Transverse colon (tissue), 4 donors: ENCODE data around the gene ARRDC2. TPM values are rescaled to one million over a fixed set of nuclear protein-coding genes. Genes with fewer than 3 reads are reported as not detected.

Source experiments
- DNase-seq: peaks from one replicate; pipeline ENCODE4 v3.0.0-alpha.2; 2019
- H3K27ac ChIP-seq, 4 donors: fragments of 200-600 bp; sonication (generic); 2 replicates each; pipeline ENCODE4 v1.5.1; 2016 to 2018; ENCODE audit warnings: inconsistent platforms in 4 of 4
- H3K27me3 ChIP-seq: fragments of 200-600 bp; sonication (generic); 2 replicates; pipeline ENCODE4 v1.5.1; 2017; ENCODE audit warnings: inconsistent platforms
- H3K36me3 ChIP-seq, 4 donors: fragments of 200-600 bp; sonication (generic); 2 replicates each; pipeline ENCODE4 v1.5.1; 2017 to 2019; ENCODE audit warnings: inconsistent platforms in 4 of 4
- H3K4me1 ChIP-seq, 4 donors: fragments of 200-600 bp; sonication (generic); 2 replicates each; pipeline ENCODE4 v1.5.1; 2017 to 2020; ENCODE audit warnings: inconsistent platforms in 4 of 4
- H3K4me3 ChIP-seq, 4 donors: fragments of 200-600 bp; sonication (generic); 1 replicate in 1 of 4; 2 replicates in 3 of 4; pipeline versions ENCODE4 v1.5.1 to v1.6.1; 2017 to 2019; ENCODE audit warnings: inconsistent platforms in 4 of 4
- H3K9me3 ChIP-seq, 2 donors: fragments of 200-600 bp; sonication (generic); 2 replicates each; pipeline ENCODE4 v1.5.1; 2017 to 2019; ENCODE audit warnings: inconsistent platforms in 2 of 2
- CTCF ChIP-seq, 5 experiments: fragments of 200-600 bp in 3 of 5; fragments of 450-650 bp in 2 of 5; sonication (generic) in 3 of 5; IDR thresholded peaks; 1 replicate in 2 of 5; 2 replicates in 3 of 5; pipeline ENCODE4 v1.5.1; 2016 to 2017; ENCODE audit warnings: antibody characterized with exemption in 5 of 5, inconsistent platforms in 3 of 5, mild to moderate bottlenecking in 2 of 5, moderate library complexity in 1 of 5
- EP300 ChIP-seq: sonication (generic); formaldehyde crosslinking; IDR thresholded peaks from one replicate; pipeline ENCODE4 v1.6.1; 2017; ENCODE audit warnings: antibody characterized with exemption, low read depth
- POLR2A ChIP-seq: fragments of 450-650 bp; IDR thresholded peaks from one replicate; pipeline ENCODE4 v1.6.1; 2016; ENCODE audit warnings: antibody characterized with exemption, mild to moderate bottlenecking, moderate library complexity
- POLR2AphosphoS5 ChIP-seq, 3 donors: sonication (generic); formaldehyde crosslinking; IDR thresholded peaks; one replicate each; pipeline ENCODE4 v1.6.1; 2016; ENCODE audit warnings: antibody characterized with exemption in 3 of 3
- WGBS, 2 donors: methylation state at CpG; one replicate each; pipeline ENCODE4 v1.1.5; 2018; ENCODE audit warnings: low coverage in 1 of 2; 5-methylcytosine and 5-hydroxymethylcytosine counted together
- in situ Hi-C, 4 donors: fragments of 200-750 bp; cut with MboI; loops; one replicate each; pipeline versions ENCODE4 v1.15.0 to v1.15.1; 2017; ENCODE audit warnings: low sequenced_read_pairs in 3 of 4, low pct_ligation_motif_present in 1 of 4, low pct_unique_long_range_greater_than_20kb in 1 of 4
- intact Hi-C: fragments of 100-400 bp; cut with DNase I; formaldehyde crosslinking; loops from one replicate; pipeline ENCODE4 v1.15.1; 2023; ENCODE audit warnings: low total_unique reads
- total RNA-seq, 4 donors: library from RNA; depleted of rRNA; stranded (reverse); fragments of >200 nt; gene quantifications; one replicate each; pipeline ENCODE4 v1.1.0, GENCODE V29; 2016

The ARRDC2 gene
- total RNA-seq, 4 donors from 2014 or later = 28.9 to 69.6 (median 42.7) TPM

GRCh38 chr19:17966550-17967256 lies 41.3 kb upstream of the ARRDC2 start, which contains the start of gene KCNN1:
TSS of gene KCNN1 (plus strand) at chr19:17967107. CDS start at chr19:17973889, 6,782 bp downstream.
- intact Hi-C loops = no loop called here
- DNase-seq = no peak

GRCh38 chr19:17967257-17968051 lies 40.5 kb upstream of the ARRDC2 start:
- no peak for DNase-seq
- TF ChIP-seq EP300 (no peak), POLR2AphosphoS5 (IDR thresholded peaks at IDR 0.05) (no peak), CTCF (IDR thresholded peaks at IDR 0.05) (no peak), POLR2A (no peak)
- no peaks in the 10 kb centered on the region for H3K9me3 ChIP-seq
- no peaks in the 10 kb centered on the region for H3K4me1 ChIP-seq
- H3K27ac ChIP-seq = no peak overlapping the region
- WGBS, 2 donors = 21% methylated on average over 26 of the region's 35 CpGs; no CpG with 5 or more reads in 1 of the 2 donors
- H3K4me3 ChIP-seq = peak overlapping the region in 1 of 4 donors; percentile 15
- in situ Hi-C loops (no loop called here), intact Hi-C loops (no loop called here)
- no peaks in the 10 kb centered on the region for H3K36me3 ChIP-seq
- H3K27me3 ChIP-seq = peaks cover 50% of the 10 kb centered on the region

More at GRCh38 chr19:17966550-17967256, 41.3 kb upstream of the ARRDC2 start, which contains the start of gene KCNN1:
- Histone ChIP-seq H3K27ac (no peak within 1 kb of the TSS), H3K4me3 (peak within 1 kb of the TSS in 1 of 4 donors; percentile 15), H3K4me1 (no peaks in the 10 kb centered on the region), H3K27me3 (peaks cover 50% of the 10 kb centered on the region), H3K36me3 (no peaks in the 10 kb centered on the region), H3K9me3 (no peaks in the 10 kb centered on the region)
- TF ChIP-seq EP300 (no peak), POLR2AphosphoS5 (IDR thresholded peaks at IDR 0.05) (no peak), CTCF (IDR thresholded peaks at IDR 0.05) (no peak), POLR2A (no peak)
- in situ Hi-C loops = no loop called here
- 12% methylated on average over 25 of the region's 59 CpGs; no CpG with 5 or more reads in 1 of the 2 donors for WGBS, 2 donors

GRCh38 chr19:17968362-17968761 lies 39.6 kb upstream of the ARRDC2 start:
- no peaks in the 10 kb centered on the region for H3K9me3 ChIP-seq
- no peak overlapping the region for H3K4me3 ChIP-seq
- 51% methylated on average over 4 of the region's 4 CpGs; no CpG with 5 or more reads in 1 of the 2 donors for WGBS, 2 donors
- no peak overlapping the region for H3K27ac ChIP-seq
- no peak for TF ChIP-seq EP300
- TF ChIP-seq POLR2A = no peak
- TF ChIP-seq POLR2AphosphoS5 (IDR thresholded peaks at IDR 0.05) = no peak
- no peak for TF ChIP-seq CTCF (IDR thresholded peaks at IDR 0.05)
- DNase-seq = no peak
- peaks cover 50% of the 10 kb centered on the region for H3K27me3 ChIP-seq
- no peaks in the 10 kb centered on the region for H3K36me3 ChIP-seq
- H3K4me1 ChIP-seq = no peaks in the 10 kb centered on the region
- intact Hi-C loops = no loop called here
- in situ Hi-C loops = no loop called here

GRCh38 chr19:17969096-17969792 lies 38.7 kb upstream of the ARRDC2 start:
- no peak overlapping the region for H3K4me3 ChIP-seq
- TF ChIP-seq EP300 (no peak), POLR2AphosphoS5 (IDR thresholded peaks at IDR 0.05) (no peak), POLR2A (no peak)
- no peaks in the 10 kb centered on the region for H3K9me3 ChIP-seq
- H3K4me1 ChIP-seq = no peaks in the 10 kb centered on the region
- no peaks in the 10 kb centered on the region for H3K36me3 ChIP-seq
- WGBS, 2 donors = 86% methylated on average over 19 of the region's 19 CpGs; no CpG with 5 or more reads in 1 of the 2 donors
- intact Hi-C loops (no loop called here), in situ Hi-C loops (no loop called here)
- peaks cover 42% of the 10 kb centered on the region for H3K27me3 ChIP-seq
- DNase-seq = no peak
- no peak overlapping the region for H3K27ac ChIP-seq
